Umbilical cord (tissue), 2 donors: ENCODE data around the gene STK11. TPM values are rescaled to one million over a fixed set of nuclear protein-coding genes. Genes with fewer than 3 reads are reported as not detected.

Source experiments
- DNase-seq: peaks from one replicate; pipeline ENCODE4 v3.0.0-alpha.2; 2015; ENCODE audit warnings: low spot score
- total RNA-seq: library from RNA; depleted of rRNA; stranded (reverse); fragments of >200 nt; gene quantifications from one replicate; pipeline ENCODE4 v1.2.3, GENCODE V29; 2014; ENCODE audit warnings: low replicate concordance; ENCODE audit not compliant: insufficient read depth

The STK11 gene
- total RNA-seq, 1 donor from 2014 or later, result 60.4 TPM

DNA sequence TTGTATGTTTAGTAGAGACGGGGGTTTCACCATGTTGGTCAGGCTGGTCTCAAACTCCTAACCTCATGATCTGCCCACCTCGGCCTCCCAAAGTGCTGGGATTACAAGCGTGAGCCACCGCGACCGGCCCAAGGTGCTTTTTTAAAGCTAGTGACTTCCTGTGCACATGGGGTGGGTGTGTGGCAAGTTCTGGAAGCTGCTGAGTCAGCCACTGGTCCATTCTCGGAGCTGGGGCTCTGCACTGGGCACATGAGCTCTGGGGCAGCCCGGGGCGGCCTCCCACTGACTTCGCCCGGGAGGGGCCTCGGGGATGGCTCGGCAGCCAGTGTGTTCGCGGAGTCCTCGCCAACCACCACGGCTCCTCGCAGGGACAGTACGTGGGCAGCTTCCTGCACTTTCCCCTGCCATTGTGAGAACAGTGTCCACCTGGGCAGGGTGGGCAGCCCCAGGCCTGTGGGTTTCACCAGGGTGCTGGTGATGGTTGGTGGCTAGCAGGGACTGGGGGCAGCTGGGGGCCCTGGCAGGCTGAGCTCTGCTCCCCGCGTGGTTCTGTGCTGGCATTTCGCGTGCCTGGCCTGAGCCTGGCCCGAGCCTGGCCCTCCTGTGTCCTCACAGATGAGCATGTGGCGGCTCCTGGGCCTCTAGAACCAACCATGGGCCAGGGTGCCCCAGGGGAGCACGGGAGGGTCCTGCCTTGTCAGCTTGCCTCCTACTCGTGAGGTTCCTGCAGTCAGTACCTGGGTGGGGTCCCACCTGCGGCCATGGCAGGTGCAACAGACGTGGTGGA lies 20.1 kb downstream of the STK11 start:
- DNase-seq, result no peak

GRCh38 chr19:1226227-1226518 lies 20.6 kb downstream of the STK11 start:
- no peak for DNase-seq

DNA sequence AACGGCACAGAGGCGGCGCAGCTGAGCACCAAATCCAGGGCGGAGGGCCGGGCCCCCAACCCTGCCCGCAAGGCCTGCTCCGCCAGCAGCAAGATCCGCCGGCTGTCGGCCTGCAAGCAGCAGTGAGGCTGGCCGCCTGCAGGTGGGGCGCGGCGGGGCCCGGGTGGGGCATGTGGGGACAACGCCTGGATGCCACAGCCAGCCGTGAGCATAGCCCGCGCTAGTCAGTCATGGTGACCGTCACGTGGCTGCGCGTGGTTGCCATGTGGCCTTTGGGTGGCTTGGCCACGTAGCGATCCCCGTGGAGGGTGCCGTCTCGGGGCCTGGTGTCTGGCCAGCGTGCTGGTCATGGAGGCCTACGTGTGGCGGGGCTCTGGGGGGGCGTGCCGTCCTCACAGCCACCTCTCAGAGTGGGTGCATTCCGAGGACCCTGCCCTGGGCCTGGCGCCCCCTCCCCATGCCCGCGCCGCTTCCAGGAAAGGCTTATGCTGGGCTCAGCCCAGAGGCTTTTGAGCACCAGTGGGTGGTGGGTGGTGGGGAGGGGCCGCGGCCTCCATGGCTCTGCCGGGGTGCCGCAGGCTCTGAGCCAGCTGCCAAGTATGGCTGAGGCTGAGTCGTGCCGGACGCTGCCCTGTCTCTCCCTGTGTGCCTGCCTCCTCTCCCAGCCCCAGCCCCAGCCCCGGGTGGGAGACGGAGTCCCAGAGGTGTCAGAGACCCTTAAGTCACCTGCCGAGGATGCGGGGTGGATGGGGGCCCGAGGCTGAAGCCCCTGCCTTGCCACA lies 21.1 kb downstream of the STK11 start:
- DNase-seq, result no peak

GRCh38 chr19:1227304-1228054 lies 21.9 kb downstream of the STK11 start:
- DNase-seq, result no peak

- no peak for DNase-seq
Observed at GRCh38 chr19:1228161-1228957, 22.8 kb downstream of the STK11 start.

DNA sequence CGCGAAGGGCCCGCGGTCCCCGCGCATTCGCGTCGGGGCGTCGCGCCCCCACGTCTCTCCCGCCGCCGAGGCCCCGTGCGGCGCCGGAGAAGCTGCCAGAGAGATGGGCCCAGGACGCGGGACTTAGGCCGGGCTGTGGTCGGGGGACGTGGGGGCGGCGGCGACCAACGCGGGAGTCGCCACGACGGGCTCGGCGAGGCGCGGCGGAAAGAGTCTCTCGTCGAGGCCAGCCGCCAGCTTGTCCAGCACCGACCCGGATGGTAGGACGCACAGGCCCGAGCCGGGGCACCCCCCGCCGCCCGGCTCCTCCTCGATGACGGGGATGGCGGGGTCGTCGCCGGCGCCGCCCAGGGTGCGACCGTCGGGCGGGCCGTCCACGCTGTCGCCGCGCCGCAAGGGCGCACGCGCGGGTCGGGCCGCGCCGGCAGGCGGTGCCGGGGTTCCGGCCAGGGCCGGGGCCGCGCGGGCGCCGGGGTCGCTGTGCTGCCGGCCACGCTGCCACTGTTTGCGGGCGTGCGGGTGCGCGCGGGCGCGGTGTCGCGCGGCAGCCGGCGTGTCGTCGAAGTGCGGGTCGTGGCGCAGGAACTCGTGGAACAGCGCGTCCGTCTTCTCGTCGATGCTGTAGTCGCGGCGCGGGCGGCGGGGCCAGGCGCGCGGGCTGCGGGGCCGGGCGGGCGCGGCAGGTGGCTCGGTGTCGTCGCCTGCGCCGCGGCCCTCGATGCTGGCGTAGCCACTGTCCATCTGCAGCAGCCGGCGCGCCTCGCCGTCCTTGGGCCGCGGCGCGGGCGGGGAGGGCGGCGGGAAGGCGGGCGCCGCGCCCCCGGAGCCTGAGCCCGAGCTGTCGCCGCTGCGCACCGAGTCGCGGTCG lies 23.7 kb downstream of the STK11 start:
- no peak for DNase-seq

DNA sequence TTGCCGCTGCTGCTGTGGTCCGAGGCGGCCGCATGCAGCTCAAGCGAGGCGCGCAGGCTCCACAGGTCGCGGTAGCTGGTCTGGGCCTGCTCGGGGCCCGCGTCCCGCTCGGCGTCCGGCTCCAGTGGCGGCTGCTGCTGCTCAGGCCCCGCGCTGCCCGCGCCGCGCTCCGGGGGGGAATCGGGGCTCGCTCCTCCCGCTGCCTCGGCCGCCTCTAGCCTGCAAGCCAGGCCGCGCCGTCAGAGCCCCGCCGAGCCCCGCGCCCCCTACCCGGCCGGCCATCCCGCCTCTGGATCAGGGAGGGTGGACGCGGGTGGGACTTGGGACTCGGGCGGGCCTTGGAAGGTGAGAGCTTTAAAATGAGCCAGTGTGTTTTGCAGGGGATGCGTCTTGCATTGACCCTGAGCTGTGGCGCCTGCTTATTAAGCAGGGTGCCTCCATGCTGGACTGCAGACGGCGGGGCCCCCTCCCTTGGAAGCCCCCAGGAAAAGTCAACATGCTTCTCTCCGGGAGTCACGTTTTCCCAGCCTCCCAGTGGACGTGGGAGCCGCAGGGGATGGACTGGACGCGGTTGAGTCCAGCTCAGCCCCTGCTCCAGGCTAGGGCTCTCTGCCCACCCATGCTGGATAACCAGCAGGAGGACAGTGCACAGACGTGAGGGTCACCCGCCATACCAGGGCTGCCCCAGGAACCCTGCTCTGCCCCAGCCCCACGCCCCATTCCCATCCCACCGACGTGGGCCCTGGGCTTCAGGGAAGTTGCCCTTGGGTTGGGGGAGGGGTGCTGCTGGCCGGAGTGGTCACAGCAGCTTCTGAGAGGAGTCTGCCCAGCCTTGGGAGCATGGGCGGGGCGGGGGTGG lies 24.6 kb downstream of the STK11 start:
- no peak for DNase-seq

GRCh38 chr19:1230783-1231489 lies 25.4 kb downstream of the STK11 start:
- DNase-seq, result no peak

DNA sequence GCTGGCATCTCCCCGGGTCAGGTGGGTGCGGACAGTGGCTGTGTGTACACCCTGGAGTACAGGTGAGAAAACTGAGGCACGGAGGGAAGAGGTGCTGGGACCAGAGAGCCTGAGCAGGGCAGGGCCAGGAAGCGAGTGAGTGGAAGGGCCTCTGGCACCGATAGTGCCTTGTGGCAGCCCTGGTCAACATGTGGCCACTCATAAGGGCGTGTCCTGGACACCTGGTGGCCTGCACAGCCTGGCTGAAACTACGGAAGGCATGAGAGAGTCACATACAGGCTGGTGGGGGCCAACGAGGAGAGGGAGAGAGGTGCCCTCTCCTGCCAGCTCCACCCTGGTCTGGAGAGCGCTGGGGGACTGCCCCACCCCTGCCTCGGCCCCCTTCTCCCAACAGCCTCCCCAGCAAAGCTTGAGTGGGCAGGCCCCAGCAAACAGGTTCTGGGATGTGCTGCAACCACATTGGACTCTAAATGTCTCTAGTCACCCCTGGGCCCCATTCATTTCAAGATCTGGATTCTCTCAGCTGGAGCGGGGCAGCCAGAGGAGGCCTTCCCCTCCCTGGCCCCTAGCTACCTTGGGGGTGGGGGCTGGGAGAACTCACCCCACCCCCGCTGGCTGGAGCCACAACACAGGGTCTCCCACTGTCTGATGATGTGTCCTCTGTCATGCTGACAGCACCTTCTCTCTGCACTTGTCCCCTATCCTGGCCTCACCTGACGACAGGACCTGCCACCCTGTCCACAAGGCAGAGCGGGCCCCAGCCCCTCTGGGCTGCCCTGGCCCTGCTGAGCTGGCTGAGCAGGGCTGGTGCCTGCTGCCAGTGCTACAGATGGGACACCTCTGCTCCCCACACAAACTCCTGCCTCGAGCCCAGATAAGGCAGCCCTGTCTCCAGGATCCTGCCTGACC lies 26.4 kb downstream of the STK11 start:
- peak; percentile 89 for DNase-seq

DNA sequence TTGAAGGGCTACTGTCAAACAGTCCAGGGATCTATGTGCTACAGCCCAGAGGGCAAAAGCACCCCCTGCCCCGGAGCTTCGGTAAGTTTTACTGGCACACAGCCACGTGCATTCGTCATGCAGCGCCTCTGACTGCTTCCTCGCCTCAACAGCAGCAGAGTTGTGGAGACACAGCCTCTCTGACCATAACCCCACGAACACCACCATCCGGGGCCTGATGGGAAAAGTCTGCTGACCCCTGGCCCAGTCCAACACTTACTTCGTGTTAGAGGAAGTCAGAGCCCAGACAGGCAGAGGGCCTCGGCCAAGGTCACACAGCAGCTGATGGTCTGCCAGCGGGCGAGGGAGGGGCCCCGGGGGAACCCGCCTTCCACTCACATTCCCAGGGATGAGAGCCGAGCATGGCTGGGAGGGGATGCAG lies 27.1 kb downstream of the STK11 start:
- DNase-seq, result peak; percentile 80

- no peak for DNase-seq
Observed at GRCh38 chr19:1233115-1233667, 27.6 kb downstream of the STK11 start.

GRCh38 chr19:1234051-1234954 lies 28.7 kb downstream of the STK11 start:
- DNase-seq, result no peak

GRCh38 chr19:1234955-1235380 lies 29.4 kb downstream of the STK11 start:
- no peak for DNase-seq

DNA sequence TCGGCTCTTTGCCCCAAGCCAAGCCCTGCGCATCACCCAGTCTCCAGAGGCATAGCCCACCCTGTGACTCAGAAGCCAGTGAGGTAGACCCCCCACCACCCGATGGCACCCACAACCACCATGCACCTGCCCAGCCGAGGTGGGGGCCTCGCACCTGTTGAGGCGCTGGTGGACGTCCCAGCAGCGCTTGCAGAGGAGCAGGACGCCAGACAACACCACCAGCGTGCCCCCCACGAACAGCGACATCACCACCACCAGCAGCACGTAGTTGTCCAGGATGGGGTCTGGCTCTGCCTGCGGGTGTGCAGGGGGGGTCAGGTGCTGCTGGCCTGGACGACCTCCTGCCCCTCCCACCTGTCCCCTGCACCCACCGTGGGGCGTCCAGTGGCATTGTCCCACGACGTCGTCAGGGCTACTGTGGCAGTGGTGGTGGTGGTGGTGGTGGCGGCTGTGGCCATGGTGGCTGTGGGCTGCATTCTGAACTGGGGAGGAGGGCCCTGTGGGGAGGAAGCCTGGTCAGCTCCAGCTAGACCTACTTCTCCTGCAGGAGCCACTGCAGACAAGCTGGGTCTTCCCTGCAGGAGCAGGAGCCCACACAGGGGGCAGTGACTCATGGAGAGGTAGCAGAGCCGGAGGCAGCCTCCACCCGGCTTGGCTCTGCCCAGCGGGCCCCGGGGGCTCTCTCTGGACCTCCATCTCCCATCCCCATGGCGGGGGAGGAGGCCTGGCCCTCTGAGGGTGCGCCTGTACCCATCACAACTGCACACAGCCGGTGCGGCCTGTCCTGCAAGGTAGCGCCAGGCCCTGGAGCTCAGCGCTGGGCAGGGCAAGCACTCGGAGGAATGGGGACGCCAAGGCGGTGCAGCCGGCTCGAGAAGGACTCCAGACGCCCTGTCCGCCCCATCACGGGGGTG lies 30.3 kb downstream of the STK11 start:
- DNase-seq, result no peak

- no peak for DNase-seq
Observed at GRCh38 chr19:1236576-1236975, 31.0 kb downstream of the STK11 start.
